Measurements from ENCODE around the gene PKLR.
"Not testable (repeated sequence)": the region's sequence is repeated elsewhere in the genome, so short reads cannot be mapped to it uniquely, and the experiment has no call there.

PKLR gene

GRCh38 chr1:155254714-155255242 lies 46.5 kb downstream of the PKLR start:
- no peak for DNase-seq

GRCh38 chr1:155254228-155254713 lies 47.0 kb downstream of the PKLR start:
- DNase-seq, result no peak

GRCh38 chr1:155253797-155254196 lies 47.4 kb downstream of the PKLR start:
- DNase-seq, result no peak

GRCh38 chr1:155253208-155253607 lies 48.0 kb downstream of the PKLR start:
- DNase-seq, result no peak

- no peak for DNase-seq
Observed at GRCh38 chr1:155251566-155251965, 49.7 kb downstream of the PKLR start.

GRCh38 chr1:155250633-155251449 lies 50.4 kb downstream of the PKLR start:
- peak; percentile 89 for DNase-seq

- no peak for DNase-seq
Observed at GRCh38 chr1:155250246-155250632, 51.0 kb downstream of the PKLR start.

- DNase-seq, result no peak
Observed at GRCh38 chr1:155247667-155248553, 53.3 kb downstream of the PKLR start.

- DNase-seq, result not testable (repeated sequence)
Observed at GRCh38 chr1:155246796-155247195, 54.4 kb downstream of the PKLR start.

GRCh38 chr1:155245163-155245524 lies 56.1 kb downstream of the PKLR start:
- DNase-seq, result no peak

GRCh38 chr1:155244368-155245162 lies 56.7 kb downstream of the PKLR start:
- peak; percentile 100 for DNase-seq

GRCh38 chr1:155242805-155243358 lies 58.4 kb downstream of the PKLR start:
- no peak for DNase-seq

- DNase-seq, result no peak
Observed at GRCh38 chr1:155241841-155242264, 59.4 kb downstream of the PKLR start.

- peak; percentile 85 for DNase-seq
Observed at GRCh38 chr1:155241069-155241679, 60.1 kb downstream of the PKLR start.

Measured in fibroblast of skin of abdomen (primary cell).